HCT116 (cell line): ENCODE measurements around the gene EIF2A. TPM values are rescaled to one million over a fixed set of nuclear protein-coding genes. Genes with fewer than 3 reads are reported as not detected.

ENCODE experiments used
- ATAC-seq: fragments of 200-7000 bp; cut with Tn5 transposase; 2 replicates; pipeline ENCODE4 v1.9.1; 2020; ENCODE audit warnings: mild to moderate bottlenecking, moderate library complexity
- BruUV-seq: library from RNA; stranded (reverse); fragments of 400-500 nt; replicated peaks from 2 replicates; lab custom pipeline; 2021; lab: Mats Ljungman, UMichigan
- CTCF ChIA-PET: fragments of 300-600 bp; sonication (Branson Sonifier 250); formaldehyde crosslinking; loops from one replicate; lab custom pipeline; 2021; ENCODE audit warnings: antibody characterized with exemption; lab: Charles Lee
- POLR2A ChIA-PET: fragments of 300-600, 350-600 bp; sonication (Branson Sonifier 250); formaldehyde crosslinking; loops from one replicate; lab custom pipeline; 2021; ENCODE audit warnings: antibody characterized with exemption; lab: Charles Lee
- RAD21 ChIA-PET, 2 experiments: fragments of 300-600 bp; sonication (Branson Sonifier 250); formaldehyde crosslinking; loops; one replicate each; lab custom pipeline; 2023; ENCODE audit warnings: low total read pairs in 2 of 2; ENCODE audit not compliant: uncharacterized antibody in 2 of 2, unreplicated experiment in 2 of 2, low non-redundant PET in 1 of 2; lab: Charles Lee
- DNase-seq: peaks from one replicate; pipeline ENCODE4 v3.0.0-alpha.2; 2010; ENCODE audit warnings: low read depth, low spot score
- H2AFZ ChIP-seq: fragments of 200-600 bp; shearing (Covaris generic), sonication (generic); 2 replicates; pipeline ENCODE4 v1.6.1; 2017; ENCODE audit warnings: low read depth, mixed run types, mixed read lengths, antibody characterized with exemption, low read length; ENCODE audit not compliant: poor library complexity, severe bottlenecking
- H3K27ac ChIP-seq: 2 replicates; pipeline ENCODE4 v1.5.1; 2012; ENCODE audit warnings: low read depth, low read length
- H3K27me3 ChIP-seq: fragments of 200-600 bp; sonication (generic); 2 replicates; pipeline ENCODE4 v1.6.1; 2016; ENCODE audit warnings: mixed run types, low read length, mixed read lengths; ENCODE audit not compliant: insufficient read depth
- H3K36me3 ChIP-seq, 2 experiments: fragments of 200-500 bp in 1 of 2; fragments of 200-600 bp in 1 of 2; sonication (Bioruptor generic) in 1 of 2; sonication (generic) in 1 of 2; 2 replicates each; pipeline versions ENCODE4 v1.5.1 to v1.6.1; 2014 to 2016; ENCODE audit warnings: low read length in 2 of 2, inconsistent platforms in 1 of 2, mixed read lengths in 1 of 2, mixed run types in 1 of 2; ENCODE audit not compliant: insufficient read depth in 2 of 2, control insufficient read depth in 1 of 2
- H3K4me1 ChIP-seq, 2 experiments: fragments of 200-600 bp in 1 of 2; sonication (generic) in 1 of 2; 2 replicates each; pipeline versions ENCODE4 v1.5.1 to v1.6.1; 2012 to 2017; ENCODE audit warnings: low read length in 2 of 2, inconsistent platforms in 1 of 2, mild to moderate bottlenecking in 1 of 2, mixed read lengths in 1 of 2, mixed run types in 1 of 2, moderate library complexity in 1 of 2; ENCODE audit not compliant: insufficient read depth in 2 of 2, control insufficient read depth in 1 of 2
- H3K4me2 ChIP-seq: fragments of 200-600 bp; sonication (generic); 2 replicates; pipeline ENCODE4 v1.6.1; 2017; ENCODE audit warnings: mixed run types, low read length, mixed read lengths
- H3K4me3 ChIP-seq, 2 experiments: fragments of 200-600 bp in 1 of 2; sonication (generic) in 1 of 2; replicated peaks in 1 of 2; 2 replicates each; pipeline ENCODE4 v1.5.1; 2011 to 2016; ENCODE audit warnings: low read length in 2 of 2, control low read depth in 1 of 2, low read depth in 1 of 2, mild to moderate bottlenecking in 1 of 2, mixed read lengths in 1 of 2, mixed run types in 1 of 2
- H3K79me2 ChIP-seq: fragments of 200-600 bp; sonication (generic); 2 replicates; pipeline ENCODE4 v1.6.1; 2017; ENCODE audit warnings: mild to moderate bottlenecking, mixed run types, low read length, moderate library complexity, mixed read lengths; ENCODE audit not compliant: insufficient read depth
- H3K9ac ChIP-seq: fragments of 200-600 bp; sonication (generic); 2 replicates; pipeline ENCODE4 v1.6.1; 2016; ENCODE audit warnings: low read length, mixed read lengths
- H3K9me2 ChIP-seq: fragments of 200-600 bp; sonication (generic), shearing (Covaris generic); 2 replicates; pipeline ENCODE4 v1.6.1; 2017; ENCODE audit warnings: mixed run types, mild to moderate bottlenecking, moderate library complexity; ENCODE audit not compliant: insufficient read depth
- H3K9me3 ChIP-seq, 2 experiments: fragments of 200-500 bp in 1 of 2; fragments of 200-600 bp in 1 of 2; sonication (Bioruptor generic) in 1 of 2; sonication (generic) in 1 of 2; 2 replicates each; pipeline ENCODE4 v1.6.1; 2014 to 2017; ENCODE audit warnings: low read length in 2 of 2, mixed read lengths in 2 of 2, inconsistent platforms in 1 of 2, low read depth in 1 of 2, mild to moderate bottlenecking in 1 of 2, mixed run types in 1 of 2, moderate library complexity in 1 of 2; ENCODE audit not compliant: control insufficient read depth in 1 of 2, insufficient read depth in 1 of 2
- H4K20me1 ChIP-seq: fragments of 200-600 bp; sonication (generic), shearing (Covaris generic); 2 replicates; pipeline ENCODE4 v1.6.1; 2017; ENCODE audit warnings: mixed run types, mild to moderate bottlenecking, moderate library complexity; ENCODE audit not compliant: insufficient read depth
- CBX3 ChIP-seq: IDR thresholded peaks from 2 replicates; pipeline ENCODE4 v1.6.1; 2012; ENCODE audit warnings: low read depth
- EGR1 ChIP-seq: IDR thresholded peaks from 2 replicates; pipeline ENCODE4 v1.6.1; 2012; ENCODE audit warnings: low read depth
- ELF1 ChIP-seq: IDR thresholded peaks from 2 replicates; pipeline ENCODE4 v1.6.1; 2012; ENCODE audit warnings: low read depth, borderline replicate concordance
- EZH2phosphoT487 ChIP-seq: fragments of 200-600 bp; IDR thresholded peaks from 2 replicates; pipeline ENCODE4 v1.6.1; 2018; ENCODE audit warnings: antibody characterized with exemption, borderline replicate concordance
- FOSL1 ChIP-seq: IDR thresholded peaks from 2 replicates; pipeline ENCODE4 v1.6.1; 2012; ENCODE audit warnings: low read depth
- POLR2AphosphoS5 ChIP-seq: IDR thresholded peaks from 2 replicates; pipeline ENCODE4 v1.6.1; 2011; ENCODE audit warnings: mild to moderate bottlenecking, low read depth, low read length, moderate library complexity
- SIN3A ChIP-seq: IDR thresholded peaks from 2 replicates; pipeline ENCODE4 v1.6.1; 2012; ENCODE audit warnings: low read depth
- SP1 ChIP-seq: IDR thresholded peaks from 2 replicates; pipeline ENCODE4 v1.6.1; 2012; ENCODE audit warnings: low read depth
- SRF ChIP-seq: IDR thresholded peaks from 2 replicates; pipeline ENCODE4 v1.6.1; 2012; ENCODE audit warnings: low read depth
- YY1 ChIP-seq: IDR thresholded peaks from 2 replicates; pipeline ENCODE4 v1.6.1; 2011; ENCODE audit warnings: low read length, low read depth, moderate library complexity, mild to moderate bottlenecking; ENCODE audit not compliant: insufficient replicate concordance; ENCODE audit errors: extremely low read depth
- ZFX ChIP-seq: fragments of 450-650 bp; IDR thresholded peaks from 2 replicates; pipeline ENCODE4 v1.6.1; 2017
- ZNF274 ChIP-seq: fragments of 200-500 bp; sonication (Bioruptor generic); IDR thresholded peaks from 2 replicates; pipeline ENCODE4 v1.6.1; 2014; ENCODE audit warnings: mild to moderate bottlenecking, low read depth, low read length, inconsistent platforms
- intact Hi-C: fragments of 100-400 bp; cut with micrococcal nuclease; formaldehyde crosslinking; loops from 2 replicates; pipeline ENCODE4 v1.10.0; 2022
- total RNA-seq: library from RNA; stranded (reverse); gene quantifications from one replicate; pipeline ENCODE4 v1.2.1, GENCODE V29; 2021; ENCODE audit not compliant: unreplicated experiment
- TF ChIP-seq, protein P1 (sequence below): IDR thresholded peaks from 2 replicates; pipeline ENCODE4 v1.6.1; 2012
- TF ChIP-seq, protein P2 (sequence below): IDR thresholded peaks from 2 replicates; pipeline ENCODE4 v1.6.1; 2012
- TF ChIP-seq, protein P3 (sequence below): IDR thresholded peaks from 2 replicates; pipeline ENCODE4 v1.6.1; 2012; ENCODE audit warnings: low read depth
- TF ChIP-seq, protein P4 (sequence below): IDR thresholded peaks from 2 replicates; pipeline ENCODE4 v1.6.1; 2011; ENCODE audit warnings: mild to moderate bottlenecking, low read length, moderate library complexity; ENCODE audit not compliant: insufficient replicate concordance; ENCODE audit errors: extremely low read depth

EIF2A gene
- total RNA-seq, 1 experiment from 2014 or later = 126 TPM

DNA sequence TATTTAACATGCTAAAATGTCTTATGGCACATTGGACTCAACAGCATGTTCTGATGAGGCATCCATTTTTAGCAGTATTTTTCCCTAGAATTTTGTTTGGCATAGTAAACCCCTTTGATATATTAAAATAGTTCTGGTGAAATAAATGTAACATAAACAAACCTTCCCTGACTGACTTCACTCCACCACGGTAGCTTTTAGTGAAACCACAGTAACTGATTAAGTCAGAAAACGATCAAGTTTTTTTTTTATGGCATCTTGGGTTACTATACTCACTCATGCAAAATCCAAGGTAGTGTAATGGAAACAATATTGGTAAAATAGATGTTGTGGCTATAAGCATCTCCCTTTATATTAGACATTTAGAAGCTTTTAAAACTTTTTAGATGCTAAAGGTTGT is 3.1 kb upstream of the EIF2A start:
- DNase-seq (no peak), ATAC-seq (no peak)
- Histone ChIP-seq H3K4me3 (no peak overlapping the region), H3K9ac (no peak overlapping the region), H3K27ac (no peak overlapping the region), H3K9me2 (no peaks in the 10 kb centered on the region), H3K27me3 (no peaks in the 10 kb centered on the region), H3K4me1 (peaks cover 5 to 20% of the 10 kb centered on the region in 2 experiments), H3K9me3 (no peaks in the 10 kb centered on the region), H3K36me3 (peaks cover 10 to 25% of the 10 kb centered on the region in 2 experiments; a peak in 2 of 4 replicates), H2AFZ (no peak overlapping the region), H3K4me2 (no peak overlapping the region), H4K20me1 (no peaks in the 10 kb centered on the region), H3K79me2 (peaks cover 67% of the 10 kb centered on the region)
- no peak for TF ChIP-seq EZH2phosphoT487
- TF ChIP-seq FOSL1 = no peak
- TF ChIP-seq, protein P1, sequence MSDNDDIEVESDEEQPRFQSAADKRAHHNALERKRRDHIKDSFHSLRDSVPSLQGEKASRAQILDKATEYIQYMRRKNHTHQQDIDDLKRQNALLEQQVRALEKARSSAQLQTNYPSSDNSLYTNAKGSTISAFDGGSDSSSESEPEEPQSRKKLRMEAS = no peak
- no peak for TF ChIP-seq ELF1
- TF ChIP-seq SRF = no peak
- TF ChIP-seq, protein P2, sequence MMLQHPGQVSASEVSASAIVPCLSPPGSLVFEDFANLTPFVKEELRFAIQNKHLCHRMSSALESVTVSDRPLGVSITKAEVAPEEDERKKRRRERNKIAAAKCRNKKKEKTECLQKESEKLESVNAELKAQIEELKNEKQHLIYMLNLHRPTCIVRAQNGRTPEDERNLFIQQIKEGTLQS = no peak
- no peak for TF ChIP-seq POLR2AphosphoS5
- TF ChIP-seq CBX3 = no peak
- TF ChIP-seq, protein P3, sequence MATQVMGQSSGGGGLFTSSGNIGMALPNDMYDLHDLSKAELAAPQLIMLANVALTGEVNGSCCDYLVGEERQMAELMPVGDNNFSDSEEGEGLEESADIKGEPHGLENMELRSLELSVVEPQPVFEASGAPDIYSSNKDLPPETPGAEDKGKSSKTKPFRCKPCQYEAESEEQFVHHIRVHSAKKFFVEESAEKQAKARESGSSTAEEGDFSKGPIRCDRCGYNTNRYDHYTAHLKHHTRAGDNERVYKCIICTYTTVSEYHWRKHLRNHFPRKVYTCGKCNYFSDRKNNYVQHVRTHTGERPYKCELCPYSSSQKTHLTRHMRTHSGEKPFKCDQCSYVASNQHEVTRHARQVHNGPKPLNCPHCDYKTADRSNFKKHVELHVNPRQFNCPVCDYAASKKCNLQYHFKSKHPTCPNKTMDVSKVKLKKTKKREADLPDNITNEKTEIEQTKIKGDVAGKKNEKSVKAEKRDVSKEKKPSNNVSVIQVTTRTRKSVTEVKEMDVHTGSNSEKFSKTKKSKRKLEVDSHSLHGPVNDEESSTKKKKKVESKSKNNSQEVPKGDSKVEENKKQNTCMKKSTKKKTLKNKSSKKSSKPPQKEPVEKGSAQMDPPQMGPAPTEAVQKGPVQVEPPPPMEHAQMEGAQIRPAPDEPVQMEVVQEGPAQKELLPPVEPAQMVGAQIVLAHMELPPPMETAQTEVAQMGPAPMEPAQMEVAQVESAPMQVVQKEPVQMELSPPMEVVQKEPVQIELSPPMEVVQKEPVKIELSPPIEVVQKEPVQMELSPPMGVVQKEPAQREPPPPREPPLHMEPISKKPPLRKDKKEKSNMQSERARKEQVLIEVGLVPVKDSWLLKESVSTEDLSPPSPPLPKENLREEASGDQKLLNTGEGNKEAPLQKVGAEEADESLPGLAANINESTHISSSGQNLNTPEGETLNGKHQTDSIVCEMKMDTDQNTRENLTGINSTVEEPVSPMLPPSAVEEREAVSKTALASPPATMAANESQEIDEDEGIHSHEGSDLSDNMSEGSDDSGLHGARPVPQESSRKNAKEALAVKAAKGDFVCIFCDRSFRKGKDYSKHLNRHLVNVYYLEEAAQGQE = no peak
- no peak for TF ChIP-seq ZNF274
- TF ChIP-seq EGR1 = no peak
- TF ChIP-seq SIN3A = no peak
- no peak for TF ChIP-seq YY1
- no peak for TF ChIP-seq ZFX
- TF ChIP-seq, protein P4, sequence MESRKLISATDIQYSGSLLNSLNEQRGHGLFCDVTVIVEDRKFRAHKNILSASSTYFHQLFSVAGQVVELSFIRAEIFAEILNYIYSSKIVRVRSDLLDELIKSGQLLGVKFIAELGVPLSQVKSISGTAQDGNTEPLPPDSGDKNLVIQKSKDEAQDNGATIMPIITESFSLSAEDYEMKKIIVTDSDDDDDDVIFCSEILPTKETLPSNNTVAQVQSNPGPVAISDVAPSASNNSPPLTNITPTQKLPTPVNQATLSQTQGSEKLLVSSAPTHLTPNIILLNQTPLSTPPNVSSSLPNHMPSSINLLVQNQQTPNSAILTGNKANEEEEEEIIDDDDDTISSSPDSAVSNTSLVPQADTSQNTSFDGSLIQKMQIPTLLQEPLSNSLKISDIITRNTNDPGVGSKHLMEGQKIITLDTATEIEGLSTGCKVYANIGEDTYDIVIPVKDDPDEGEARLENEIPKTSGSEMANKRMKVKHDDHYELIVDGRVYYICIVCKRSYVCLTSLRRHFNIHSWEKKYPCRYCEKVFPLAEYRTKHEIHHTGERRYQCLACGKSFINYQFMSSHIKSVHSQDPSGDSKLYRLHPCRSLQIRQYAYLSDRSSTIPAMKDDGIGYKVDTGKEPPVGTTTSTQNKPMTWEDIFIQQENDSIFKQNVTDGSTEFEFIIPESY = no peak
- TF ChIP-seq SP1 = no peak
- ChIA-PET POLR2A (no interaction called here), RAD21 (no interaction called here), CTCF (no interaction called here)
- BruUV-seq = no TSS peak
- intact Hi-C loops = no loop called here
